Measurements from ENCODE around the gene STAG2.

The STAG2 gene

DNA sequence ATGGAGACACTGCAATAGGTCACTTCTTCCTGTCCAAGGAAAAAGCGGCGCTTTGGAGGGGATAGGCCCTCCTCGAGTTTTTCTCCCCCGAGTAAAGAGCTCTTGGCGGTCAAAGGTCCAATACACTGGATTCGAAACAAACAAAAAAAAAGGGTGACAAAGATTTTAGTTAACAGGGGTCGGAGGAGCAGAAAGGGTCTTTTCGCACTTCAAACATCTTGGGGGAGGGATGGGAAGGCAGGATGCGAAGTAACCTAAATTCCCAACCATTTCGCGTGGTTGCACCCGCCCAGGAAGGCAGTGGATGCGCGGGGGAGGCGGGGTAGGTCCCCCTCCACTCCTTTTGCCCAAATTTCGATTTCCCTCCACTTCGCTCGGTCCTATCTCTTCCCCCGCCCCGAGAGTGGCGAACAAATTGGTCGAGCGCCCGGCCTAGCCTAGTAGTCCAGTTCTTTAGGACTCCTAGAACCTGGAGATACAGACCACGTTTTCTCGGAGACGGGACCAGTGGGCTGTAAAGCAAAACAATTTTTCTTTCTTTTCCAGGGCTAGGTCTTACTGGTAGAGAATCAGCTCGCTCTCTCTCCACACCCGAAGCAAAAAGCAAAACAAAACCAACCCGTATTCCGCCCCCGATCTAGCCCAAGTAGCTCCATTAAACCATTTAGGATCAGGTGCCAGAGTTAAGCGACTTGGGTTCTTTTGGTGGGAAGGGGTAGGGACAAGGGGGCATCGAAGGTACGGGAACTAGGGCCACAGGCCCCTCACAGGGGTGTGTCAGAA is 2.0 kb upstream of the STAG2 start:
- Histone ChIP-seq H3K4me3 (ENCODE audit: low read length) (peak overlapping the region; percentile 73), H3K9ac (ENCODE audit: low read depth, low read length) (peak overlapping the region; percentile 89), H3K4me1 (ENCODE audit: control insufficient read depth, insufficient read depth, low read length) (peaks cover 7% of the 10 kb centered on the region), H3K27me3 (ENCODE audit: control insufficient read depth, insufficient read depth, low read length) (no peaks in the 10 kb centered on the region), H3K36me3 (ENCODE audit: insufficient read depth, low read length) (no peaks in the 10 kb centered on the region), H3K4me2 (ENCODE audit: low read length) (peak overlapping the region; percentile 91), H3K9me3 (replicated peaks; ENCODE audit: low read length) (no peaks in the 10 kb centered on the region)

DNA sequence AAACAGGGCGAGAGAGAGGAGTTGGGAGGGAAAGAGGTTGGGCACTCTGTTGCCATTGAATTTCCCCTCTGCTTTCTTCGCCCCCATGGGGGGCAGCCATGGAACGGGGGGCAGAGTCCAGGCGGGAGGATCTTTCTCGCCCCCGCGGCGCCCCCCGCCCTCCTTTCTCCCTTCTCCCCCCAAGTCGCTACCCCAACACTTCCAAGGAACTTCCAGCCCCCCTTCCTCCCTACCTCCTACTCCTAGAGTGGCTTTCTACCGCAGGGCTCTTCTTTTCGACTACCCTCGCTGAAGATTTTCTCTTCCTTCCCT is 594 bp upstream of the STAG2 start:
- H3K9me3 ChIP-seq (replicated peaks; ENCODE audit: low read length) = no peaks in the 10 kb centered on the region
- H3K9ac ChIP-seq (ENCODE audit: low read depth, low read length) = peak overlapping the region; percentile 99
- peaks cover 11% of the 10 kb centered on the region for H3K4me1 ChIP-seq (ENCODE audit: control insufficient read depth, insufficient read depth, low read length)
- H3K27me3 ChIP-seq (ENCODE audit: control insufficient read depth, insufficient read depth, low read length) = no peaks in the 10 kb centered on the region
- H3K36me3 ChIP-seq (ENCODE audit: insufficient read depth, low read length) = no peaks in the 10 kb centered on the region
- peak overlapping the region; percentile 93 for H3K4me3 ChIP-seq (ENCODE audit: low read length)
- peak overlapping the region; percentile 75 for H3K4me2 ChIP-seq (ENCODE audit: low read length)

DNA sequence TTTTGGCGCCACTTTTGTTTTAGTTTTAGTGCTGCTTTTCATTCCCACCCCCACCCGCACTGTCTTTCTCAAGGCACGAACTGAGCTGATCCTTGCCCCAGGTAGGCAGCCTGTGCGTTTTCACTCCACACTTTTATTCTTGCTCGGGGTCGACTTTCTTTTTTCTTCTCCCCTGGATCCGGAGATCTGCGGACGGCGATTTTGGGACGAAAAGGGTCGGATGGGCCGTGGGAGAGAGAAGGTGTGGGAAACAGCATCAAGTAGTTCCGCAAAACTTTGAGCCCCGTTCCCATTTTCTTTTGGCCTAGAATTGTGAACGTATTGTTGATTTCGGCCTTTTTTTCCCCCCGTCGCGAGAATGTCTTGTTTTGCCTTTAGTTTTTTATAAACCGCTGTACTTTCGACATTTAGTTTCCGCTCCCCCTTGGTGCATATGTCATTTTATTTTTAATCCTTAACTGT is 531 bp downstream of the STAG2 start:
- Histone ChIP-seq H3K9me3 (replicated peaks; ENCODE audit: low read length) (no peaks in the 10 kb centered on the region), H3K36me3 (ENCODE audit: insufficient read depth, low read length) (no peaks in the 10 kb centered on the region), H3K9ac (ENCODE audit: low read depth, low read length) (peak overlapping the region; percentile 99), H3K4me2 (ENCODE audit: low read length) (peak overlapping the region; percentile 89), H3K4me1 (ENCODE audit: control insufficient read depth, insufficient read depth, low read length) (peaks cover 11% of the 10 kb centered on the region), H3K27me3 (ENCODE audit: control insufficient read depth, insufficient read depth, low read length) (no peaks in the 10 kb centered on the region), H3K4me3 (ENCODE audit: low read length) (peak overlapping the region; percentile 93)

DNA sequence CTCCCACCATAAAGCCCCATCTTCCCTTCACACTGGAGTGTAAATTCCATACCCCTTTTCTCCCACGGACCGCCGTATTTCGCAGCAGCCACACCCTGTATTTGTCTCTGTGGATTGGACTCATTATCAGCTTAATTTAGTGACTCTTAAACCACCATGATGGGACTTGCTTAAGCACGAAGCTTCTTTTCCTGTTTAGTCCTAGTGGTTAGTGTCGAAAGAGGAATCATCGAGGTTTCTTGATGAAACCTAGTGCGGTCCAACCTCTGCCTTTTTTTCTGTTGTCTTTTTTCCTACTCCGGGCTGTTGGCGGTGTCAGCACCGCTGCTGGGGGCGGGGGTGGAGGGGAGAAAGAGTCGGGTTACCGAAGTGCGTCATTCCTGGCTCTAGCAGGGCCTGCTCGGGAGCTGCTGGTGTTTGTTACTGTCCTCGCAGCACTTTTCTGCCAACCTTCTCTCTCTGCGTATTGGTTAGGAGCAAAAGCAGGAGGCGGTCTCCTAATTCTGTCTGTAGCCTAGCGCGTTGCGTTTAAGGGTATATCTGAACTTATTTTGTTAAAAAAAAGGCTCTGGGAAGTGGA is 1.4 kb downstream of the STAG2 start:
- peak overlapping the region; percentile 99 for H3K9ac ChIP-seq (ENCODE audit: low read depth, low read length)

DNA sequence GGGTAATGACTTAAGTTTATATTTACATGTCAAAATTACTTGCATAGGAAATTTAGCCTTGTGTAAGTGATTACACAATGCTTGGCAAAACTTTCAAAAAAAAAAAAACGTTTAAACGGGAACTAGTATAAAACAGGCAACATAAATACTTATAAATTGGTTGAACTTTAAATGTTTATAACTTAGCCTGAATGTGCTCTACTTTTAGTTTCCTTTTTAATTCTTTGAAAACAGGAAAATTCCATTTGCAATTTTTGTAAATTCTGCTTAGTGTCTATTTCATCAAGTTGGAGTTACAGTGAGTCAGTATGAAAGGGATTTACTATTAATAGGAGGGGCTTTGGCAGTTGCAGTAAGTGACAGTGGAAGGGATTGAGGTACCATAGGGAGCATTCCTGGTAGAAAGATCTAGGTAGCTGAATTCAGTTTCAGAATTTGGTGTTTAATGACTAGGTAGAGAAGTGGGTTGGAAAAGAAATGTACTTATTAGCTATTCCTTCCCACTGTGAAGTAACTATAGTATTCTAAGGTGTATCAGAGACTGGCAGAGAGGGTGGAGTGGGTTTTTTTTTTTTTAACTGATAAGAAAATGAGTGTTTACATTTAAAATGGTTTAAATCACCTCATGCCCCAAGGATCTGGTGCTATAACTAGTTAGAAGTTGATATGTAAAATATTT is 2.8 kb downstream of the STAG2 start:
- peak overlapping the region; percentile 82 for H3K4me2 ChIP-seq (ENCODE audit: low read length)
- H3K9ac ChIP-seq (ENCODE audit: low read depth, low read length) = peak overlapping the region; percentile 74
- H3K4me3 ChIP-seq (ENCODE audit: low read length) = peak overlapping the region; percentile 68

More for the DNA sequence above, 1.4 kb downstream of the STAG2 start:
- H3K36me3 ChIP-seq (ENCODE audit: insufficient read depth, low read length) = no peaks in the 10 kb centered on the region
- H3K9me3 ChIP-seq (replicated peaks; ENCODE audit: low read length) = no peaks in the 10 kb centered on the region
- H3K4me1 ChIP-seq (ENCODE audit: control insufficient read depth, insufficient read depth, low read length) = peaks cover 11% of the 10 kb centered on the region
- peak overlapping the region; percentile 89 for H3K4me2 ChIP-seq (ENCODE audit: low read length)
- no peaks in the 10 kb centered on the region for H3K27me3 ChIP-seq (ENCODE audit: control insufficient read depth, insufficient read depth, low read length)
- peak overlapping the region; percentile 93 for H3K4me3 ChIP-seq (ENCODE audit: low read length)

DNA sequence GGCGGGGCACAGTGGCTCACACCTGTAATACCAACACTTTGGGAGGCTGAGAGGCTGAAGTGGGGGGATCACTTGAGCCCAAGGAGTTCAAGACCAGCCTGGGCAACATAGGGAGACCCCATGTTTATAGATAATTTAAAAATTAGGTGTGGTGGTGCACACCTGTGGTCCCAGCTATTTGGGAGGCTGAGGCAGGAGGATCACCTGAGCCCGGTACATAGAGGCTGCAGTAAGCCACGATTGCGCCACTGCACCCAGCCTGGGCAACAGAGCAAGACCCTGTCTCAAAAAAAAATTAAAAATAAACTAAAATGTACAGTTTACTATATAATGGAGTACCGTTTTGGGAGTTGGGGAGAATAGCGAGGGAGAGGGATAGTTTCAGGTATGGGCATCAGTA is 4.2 kb downstream of the STAG2 start:
- Histone ChIP-seq H3K4me2 (ENCODE audit: low read length) (no peak overlapping the region), H3K36me3 (ENCODE audit: insufficient read depth, low read length) (no peaks in the 10 kb centered on the region), H3K4me3 (ENCODE audit: low read length) (no peak overlapping the region), H3K9ac (ENCODE audit: low read depth, low read length) (no peak overlapping the region), H3K27me3 (ENCODE audit: control insufficient read depth, insufficient read depth, low read length) (no peaks in the 10 kb centered on the region), H3K9me3 (replicated peaks; ENCODE audit: low read length) (no peaks in the 10 kb centered on the region), H3K4me1 (ENCODE audit: control insufficient read depth, insufficient read depth, low read length) (peaks cover 11% of the 10 kb centered on the region)

More for the DNA sequence above, 2.8 kb downstream of the STAG2 start:
- no peaks in the 10 kb centered on the region for H3K36me3 ChIP-seq (ENCODE audit: insufficient read depth, low read length)
- H3K9me3 ChIP-seq (replicated peaks; ENCODE audit: low read length) = no peaks in the 10 kb centered on the region
- no peaks in the 10 kb centered on the region for H3K27me3 ChIP-seq (ENCODE audit: control insufficient read depth, insufficient read depth, low read length)
- H3K4me1 ChIP-seq (ENCODE audit: control insufficient read depth, insufficient read depth, low read length) = peaks cover 11% of the 10 kb centered on the region

DNA sequence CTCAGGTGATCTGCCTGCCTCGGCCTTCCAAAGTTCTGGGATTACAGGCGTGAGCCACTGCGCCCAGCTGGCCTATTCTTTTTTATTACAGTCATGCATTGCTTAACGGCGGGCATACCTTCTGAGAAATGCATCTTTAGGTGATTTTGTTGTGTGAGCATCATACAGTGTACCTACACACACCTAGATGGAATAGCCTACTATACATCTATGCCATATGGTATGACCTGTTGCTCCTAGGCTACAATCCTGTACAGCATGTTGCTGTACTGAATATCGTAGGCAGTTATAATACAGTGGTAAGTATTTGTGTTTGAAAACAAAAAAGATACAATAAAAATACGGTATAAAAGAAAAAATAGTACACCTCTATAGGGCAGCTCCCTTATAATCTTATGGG is 6.0 kb downstream of the STAG2 start:
- no peaks in the 10 kb centered on the region for H3K9me3 ChIP-seq (replicated peaks; ENCODE audit: low read length)
- no peak overlapping the region for H3K4me2 ChIP-seq (ENCODE audit: low read length)
- no peak overlapping the region for H3K4me3 ChIP-seq (ENCODE audit: low read length)
- no peak overlapping the region for H3K9ac ChIP-seq (ENCODE audit: low read depth, low read length)
- no peaks in the 10 kb centered on the region for H3K36me3 ChIP-seq (ENCODE audit: insufficient read depth, low read length)
- H3K4me1 ChIP-seq (ENCODE audit: control insufficient read depth, insufficient read depth, low read length) = peaks cover 11% of the 10 kb centered on the region
- no peaks in the 10 kb centered on the region for H3K27me3 ChIP-seq (ENCODE audit: control insufficient read depth, insufficient read depth, low read length)

DNA sequence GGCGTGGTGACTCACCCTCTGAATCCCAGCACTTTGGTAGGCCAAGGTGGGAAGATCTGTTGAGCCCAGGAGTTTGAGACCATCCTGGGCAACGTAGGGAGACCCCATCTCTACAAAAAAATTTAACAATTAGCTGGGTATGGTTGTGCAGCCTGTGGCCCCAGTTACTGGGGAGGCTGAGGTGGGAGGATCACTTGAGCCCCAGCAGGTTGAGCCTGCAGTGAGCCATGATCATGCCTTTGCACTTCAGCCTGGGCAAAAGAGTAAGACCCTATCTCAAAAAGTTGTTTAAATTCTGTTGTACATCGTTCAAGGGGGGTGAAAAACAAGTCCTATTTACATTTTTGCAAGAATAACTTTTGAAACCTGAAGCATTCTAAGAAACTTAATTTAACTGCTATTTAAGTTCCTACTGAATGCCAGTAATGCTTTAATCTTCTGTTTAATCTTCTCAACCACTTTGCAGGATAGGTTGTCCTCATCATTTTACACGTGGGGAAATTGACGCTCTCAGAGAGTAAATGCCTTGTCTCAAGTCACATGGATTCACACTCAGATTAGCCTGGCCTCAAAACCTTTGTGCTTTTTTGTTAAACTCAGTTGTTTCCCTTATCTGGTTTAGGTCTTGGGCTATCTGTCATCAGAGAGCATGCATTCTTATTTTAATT is 7.0 kb downstream of the STAG2 start:
- Histone ChIP-seq H3K27me3 (ENCODE audit: control insufficient read depth, insufficient read depth, low read length) (no peaks in the 10 kb centered on the region), H3K4me2 (ENCODE audit: low read length) (no peak overlapping the region), H3K4me3 (ENCODE audit: low read length) (no peak overlapping the region), H3K9me3 (replicated peaks; ENCODE audit: low read length) (no peaks in the 10 kb centered on the region), H3K9ac (ENCODE audit: low read depth, low read length) (no peak overlapping the region), H3K36me3 (ENCODE audit: insufficient read depth, low read length) (no peaks in the 10 kb centered on the region), H3K4me1 (ENCODE audit: control insufficient read depth, insufficient read depth, low read length) (peaks cover 11% of the 10 kb centered on the region)

DNA sequence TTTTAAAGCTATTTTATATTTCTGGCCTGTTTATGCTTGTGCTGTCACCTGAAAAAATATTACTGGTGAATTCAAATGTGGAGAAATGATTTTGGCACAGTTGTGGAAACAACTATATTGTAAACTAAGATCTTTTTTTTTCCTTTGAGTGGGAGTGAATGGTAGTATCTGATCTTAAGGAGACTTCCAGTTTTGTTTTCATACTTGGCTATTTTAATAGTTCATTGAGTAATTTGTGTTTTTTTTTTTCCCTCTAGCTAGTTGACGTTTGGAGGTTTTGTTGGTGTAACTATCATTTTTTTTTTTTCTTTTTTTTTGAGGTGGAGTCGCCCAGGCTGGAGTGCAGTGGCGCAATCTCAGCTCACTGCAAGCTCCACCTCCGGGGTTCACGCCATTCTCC is 10.5 kb downstream of the STAG2 start:
- H3K9ac ChIP-seq (ENCODE audit: low read depth, low read length) = no peak overlapping the region
- H3K36me3 ChIP-seq (ENCODE audit: insufficient read depth, low read length) = no peaks in the 10 kb centered on the region
- H3K4me1 ChIP-seq (ENCODE audit: control insufficient read depth, insufficient read depth, low read length) = peaks cover 4% of the 10 kb centered on the region
- H3K4me2 ChIP-seq (ENCODE audit: low read length) = no peak overlapping the region
- H3K4me3 ChIP-seq (ENCODE audit: low read length) = no peak overlapping the region
- no peaks in the 10 kb centered on the region for H3K27me3 ChIP-seq (ENCODE audit: control insufficient read depth, insufficient read depth, low read length)
- H3K9me3 ChIP-seq (replicated peaks; ENCODE audit: low read length) = no peaks in the 10 kb centered on the region

DNA sequence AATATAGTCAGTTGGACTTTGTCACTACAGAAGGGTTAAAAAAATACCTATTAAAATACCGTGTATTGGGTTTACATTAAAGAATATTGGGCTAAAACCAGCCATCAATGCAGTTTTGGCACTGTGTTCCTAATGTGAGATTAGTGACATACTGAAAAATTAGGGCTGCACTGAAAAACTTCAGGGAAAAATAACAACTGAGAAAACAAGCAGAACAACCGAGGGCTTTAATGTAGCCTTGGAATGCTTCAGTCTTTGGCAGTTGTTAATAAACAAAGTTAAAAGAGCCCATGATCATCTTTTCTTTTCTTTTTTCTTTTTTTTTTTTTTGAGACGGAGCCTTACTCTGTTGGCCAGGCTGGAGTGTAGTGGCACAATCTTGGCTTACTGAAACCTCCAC is 12.4 kb downstream of the STAG2 start:
- Histone ChIP-seq H3K27me3 (ENCODE audit: control insufficient read depth, insufficient read depth, low read length) (no peaks in the 10 kb centered on the region), H3K9me3 (replicated peaks; ENCODE audit: low read length) (no peaks in the 10 kb centered on the region), H3K4me1 (ENCODE audit: control insufficient read depth, insufficient read depth, low read length) (peaks cover 4% of the 10 kb centered on the region), H3K9ac (ENCODE audit: low read depth, low read length) (no peak overlapping the region), H3K4me2 (ENCODE audit: low read length) (no peak overlapping the region), H3K4me3 (ENCODE audit: low read length) (no peak overlapping the region), H3K36me3 (ENCODE audit: insufficient read depth, low read length) (no peaks in the 10 kb centered on the region)

DNA sequence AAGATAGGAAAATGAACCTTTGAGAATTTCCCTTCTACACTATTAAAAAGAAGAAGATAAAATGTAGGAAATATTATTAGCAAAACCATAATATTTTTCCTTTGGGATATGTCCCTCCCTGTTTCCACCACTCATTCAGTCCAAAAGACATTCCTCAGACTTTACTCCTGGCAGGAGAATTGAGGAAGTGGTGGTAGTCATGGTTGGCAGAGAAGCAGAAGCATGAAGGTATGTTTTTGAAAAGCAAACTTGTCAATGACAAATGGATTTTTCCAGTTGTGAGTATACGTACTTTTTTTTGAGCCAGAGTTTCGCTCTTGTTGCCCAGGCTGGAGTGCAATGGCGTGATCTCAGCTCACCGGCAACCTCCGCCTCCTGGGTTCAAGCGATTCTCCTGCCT is 13.7 kb downstream of the STAG2 start:
- no peak overlapping the region for H3K9ac ChIP-seq (ENCODE audit: low read depth, low read length)
- H3K36me3 ChIP-seq (ENCODE audit: insufficient read depth, low read length) = no peaks in the 10 kb centered on the region
- peak overlapping the region; percentile 6 for H3K4me2 ChIP-seq (ENCODE audit: low read length)
- H3K27me3 ChIP-seq (ENCODE audit: control insufficient read depth, insufficient read depth, low read length) = no peaks in the 10 kb centered on the region
- no peaks in the 10 kb centered on the region for H3K9me3 ChIP-seq (replicated peaks; ENCODE audit: low read length)
- H3K4me3 ChIP-seq (ENCODE audit: low read length) = no peak overlapping the region
- H3K4me1 ChIP-seq (ENCODE audit: control insufficient read depth, insufficient read depth, low read length) = peaks cover 6% of the 10 kb centered on the region

Data from skeletal muscle satellite cell (primary cell).